Small intestine (tissue), 7 donors: ENCODE data around the gene CRACDL. TPM values are rescaled to one million over a fixed set of nuclear protein-coding genes. Genes with fewer than 3 reads are reported as not detected.

ENCODE experiments used
- DNase-seq, 2 donors: peaks; one replicate each; pipeline versions ENCODE4 v3.0.0 to v3.0.0-alpha.2; 2013
- FAIRE-seq: peaks from 2 replicates; lab custom pipeline; 2012; peaks lifted over from hg19 to GRCh38; lab: Jason Lieb, UNC
- H3K27ac ChIP-seq, 3 donors: one replicate each; pipeline ENCODE4 v1.5.1; 2013; ENCODE audit warnings: low read length in 2 of 3, mild to moderate bottlenecking in 2 of 3, control low read depth in 1 of 3, inconsistent platforms in 1 of 3, low read depth in 1 of 3, moderate library complexity in 1 of 3
- H3K27me3 ChIP-seq, 3 donors: one replicate each; pipeline ENCODE4 v1.6.1; 2013; ENCODE audit warnings: low read length in 3 of 3, inconsistent platforms in 1 of 3; ENCODE audit not compliant: control insufficient read depth in 3 of 3, insufficient read depth in 3 of 3
- H3K36me3 ChIP-seq, 3 donors: one replicate each; pipeline ENCODE4 v1.6.1; 2013; ENCODE audit warnings: low read length in 3 of 3, inconsistent platforms in 1 of 3, low read depth in 1 of 3, mild to moderate bottlenecking in 1 of 3, moderate library complexity in 1 of 3; ENCODE audit not compliant: control insufficient read depth in 3 of 3, insufficient read depth in 2 of 3
- H3K4me1 ChIP-seq, 3 donors: one replicate each; pipeline ENCODE4 v1.6.1; 2013; ENCODE audit warnings: low read length in 2 of 3, inconsistent platforms in 1 of 3, low read depth in 1 of 3, mild to moderate bottlenecking in 1 of 3, moderate library complexity in 1 of 3; ENCODE audit not compliant: control insufficient read depth in 3 of 3, insufficient read depth in 2 of 3
- H3K4me3 ChIP-seq, 3 donors: one replicate each; pipeline ENCODE4 v1.5.1; 2013; ENCODE audit warnings: low read length in 3 of 3, control low read depth in 1 of 3, inconsistent platforms in 1 of 3, low read depth in 1 of 3, mild to moderate bottlenecking in 1 of 3, moderate library complexity in 1 of 3
- H3K9me3 ChIP-seq, 2 donors: one replicate each; pipeline ENCODE4 v1.6.1; 2013; ENCODE audit warnings: low read depth in 1 of 2, low read length in 1 of 2; ENCODE audit not compliant: control insufficient read depth in 2 of 2, insufficient read depth in 1 of 2
- WGBS, 3 donors: extraction: QIAGEN DNeasy Blood & Tissue Kit; methylation state at CpG; one replicate each; pipeline ENCODE4 v1.1.7; 2013; 5-methylcytosine and 5-hydroxymethylcytosine counted together
- polyA plus RNA-seq, 4 donors: library from polyadenylated mRNA; stranded (reverse) in 3 of 4; unstranded in 1 of 4; fragments of 200-250 nt in 3 of 4; fragments of 120-200 nt in 1 of 4; gene quantifications; one replicate each; pipeline versions ENCODE4 v1.2.1 to v1.2.3, GENCODE V29; 2013
- donor health status: healthy with polysubstance abuse.
- donor health status: control.
- donor health status: control.
- donor health status: Bipolar disorder and iron deficiency.
- donor health status: healthy.

Gene CRACDL
- polyA plus RNA-seq, 4 donors, result 3.0 to 10.3 (median 7.3) TPM

- Histone ChIP-seq H3K27me3 (peaks cover 0 to 2% (median 0%) of the 10 kb centered on the region in 3 donors), H3K4me1 (peaks cover 0 to 4% (median 0%) of the 10 kb centered on the region in 3 donors), H3K4me3 (no peak overlapping the region), H3K9me3 (no peaks in the 10 kb centered on the region), H3K36me3 (peaks cover 0 to 2% (median 0%) of the 10 kb centered on the region in 3 donors), H3K27ac (no peak overlapping the region)
- FAIRE-seq (no peak), DNase-seq (no peak)
- WGBS, 3 donors, result 88 to 94% (median 92%) methylated on average over 4 of the region's 4 CpGs
Observed at GRCh38 chr2:98809116-98809515, 126.9 kb downstream of the CRACDL start.

DNA sequence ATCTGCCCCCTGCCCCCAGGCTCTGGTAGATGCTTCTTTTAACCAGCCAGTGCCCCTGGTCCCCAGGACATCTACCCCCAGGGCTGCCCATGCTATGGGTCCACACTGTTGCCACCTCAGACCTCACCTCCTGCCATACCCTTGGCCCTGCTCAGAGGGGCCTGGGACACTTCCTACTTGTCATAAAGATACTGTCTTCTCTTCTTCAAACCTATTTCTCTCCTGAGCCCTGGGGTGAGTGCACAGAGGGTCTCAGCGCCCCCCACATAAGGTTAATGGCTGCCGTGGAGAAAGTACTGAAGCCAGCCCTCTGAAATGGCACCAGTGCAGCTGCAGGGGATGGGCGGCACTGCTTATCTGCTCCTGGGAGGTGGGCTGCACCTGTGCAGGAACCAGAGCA, 127.5 kb downstream of the CRACDL start:
- H3K4me3 ChIP-seq, result no peak overlapping the region
- FAIRE-seq (no peak), DNase-seq (no peak)
- H3K36me3 ChIP-seq, result peaks cover 0 to 2% (median 0%) of the 10 kb centered on the region in 3 donors
- peaks cover 0 to 2% (median 0%) of the 10 kb centered on the region in 3 donors for H3K27me3 ChIP-seq
- no peaks in the 10 kb centered on the region for H3K9me3 ChIP-seq
- WGBS, 3 donors, result 92 to 96% (median 94%) methylated on average over 3 of the region's 3 CpGs
- H3K27ac ChIP-seq, result no peak overlapping the region
- peaks cover 0 to 4% (median 0%) of the 10 kb centered on the region in 3 donors for H3K4me1 ChIP-seq

- peaks cover 0 to 2% (median 0%) of the 10 kb centered on the region in 3 donors for H3K27me3 ChIP-seq
- H3K27ac ChIP-seq, result no peak overlapping the region
- H3K4me3 ChIP-seq, result no peak overlapping the region
- no peak for FAIRE-seq
- DNase-seq, result no peak
- H3K36me3 ChIP-seq, result peaks cover 0 to 2% (median 0%) of the 10 kb centered on the region in 3 donors
- peaks cover 0 to 4% (median 0%) of the 10 kb centered on the region in 3 donors for H3K4me1 ChIP-seq
- no peaks in the 10 kb centered on the region for H3K9me3 ChIP-seq
- 90 to 95% (median 92%) methylated on average over 9 of the region's 9 CpGs for WGBS, 3 donors
Observed at GRCh38 chr2:98807929-98808328, 128.1 kb downstream of the CRACDL start.

- WGBS, 3 donors, result 82 to 93% (median 89%) methylated on average over 3 of the region's 3 CpGs
- Histone ChIP-seq H3K36me3 (peaks cover 0 to 2% (median 0%) of the 10 kb centered on the region in 3 donors), H3K27ac (no peak overlapping the region)
Observed at GRCh38 chr2:98807221-98807620, 128.8 kb downstream of the CRACDL start.

GRCh38 chr2:98806236-98806697, 129.8 kb downstream of the CRACDL start:
- Histone ChIP-seq H3K27me3 (peaks cover 0 to 2% (median 0%) of the 10 kb centered on the region in 3 donors), H3K27ac (peak overlapping the region in 1 of 3 donors; percentile 15), H3K36me3 (peaks cover 0 to 4% (median 2%) of the 10 kb centered on the region in 3 donors), H3K4me3 (no peak overlapping the region), H3K4me1 (peaks cover 0 to 4% (median 0%) of the 10 kb centered on the region in 3 donors), H3K9me3 (no peaks in the 10 kb centered on the region)
- WGBS, 3 donors, result 26 to 55% (median 46%) methylated on average over 7 of the region's 7 CpGs
- no peak for FAIRE-seq
- DNase-seq, result no peak

More at GRCh38 chr2:98807221-98807620, 128.8 kb downstream of the CRACDL start:
- peaks cover 0 to 4% (median 0%) of the 10 kb centered on the region in 3 donors for H3K4me1 ChIP-seq
- FAIRE-seq, result no peak
- H3K9me3 ChIP-seq, result no peaks in the 10 kb centered on the region
- H3K27me3 ChIP-seq, result peaks cover 0 to 2% (median 0%) of the 10 kb centered on the region in 3 donors
- DNase-seq, result no peak
- H3K4me3 ChIP-seq, result no peak overlapping the region

GRCh38 chr2:98805412-98806171, 130.4 kb downstream of the CRACDL start:
- FAIRE-seq, result no peak
- Histone ChIP-seq H3K9me3 (no peaks in the 10 kb centered on the region), H3K27ac (peak overlapping the region in 1 of 3 donors; percentile 52), H3K4me1 (peaks cover 0 to 4% (median 0%) of the 10 kb centered on the region in 3 donors), H3K4me3 (no peak overlapping the region), H3K27me3 (peaks cover 0 to 2% (median 0%) of the 10 kb centered on the region in 3 donors), H3K36me3 (peaks cover 0 to 4% (median 2%) of the 10 kb centered on the region in 3 donors)
- 70 to 89% (median 82%) methylated on average over 12 of the region's 12 CpGs for WGBS, 3 donors
- no peak for DNase-seq

- peaks cover 0 to 4% (median 0%) of the 10 kb centered on the region in 3 donors for H3K36me3 ChIP-seq
Observed at GRCh38 chr2:98804736-98805135, 131.3 kb downstream of the CRACDL start.

GRCh38 chr2:98804265-98804650, 131.8 kb downstream of the CRACDL start:
- DNase-seq (no peak), FAIRE-seq (no peak)
- H3K4me3 ChIP-seq, result no peak overlapping the region
- no peaks in the 10 kb centered on the region for H3K27me3 ChIP-seq
- no peaks in the 10 kb centered on the region for H3K9me3 ChIP-seq
- peaks cover 0 to 4% (median 0%) of the 10 kb centered on the region in 3 donors for H3K36me3 ChIP-seq
- H3K4me1 ChIP-seq, result peaks cover 0 to 4% (median 0%) of the 10 kb centered on the region in 3 donors
- no peak overlapping the region for H3K27ac ChIP-seq
- 93 to 95% (median 93%) methylated on average over 8 of the region's 8 CpGs for WGBS, 3 donors

More at GRCh38 chr2:98804736-98805135, 131.3 kb downstream of the CRACDL start:
- no peak for DNase-seq
- WGBS, 3 donors, result 92 to 100% (median 96%) methylated on average over 3 of the region's 3 CpGs
- no peak overlapping the region for H3K4me3 ChIP-seq
- H3K4me1 ChIP-seq, result peaks cover 0 to 4% (median 0%) of the 10 kb centered on the region in 3 donors
- no peaks in the 10 kb centered on the region for H3K9me3 ChIP-seq
- no peak overlapping the region for H3K27ac ChIP-seq
- FAIRE-seq, result no peak
- H3K27me3 ChIP-seq, result no peaks in the 10 kb centered on the region
